HG02938 (cell line): Measurements from ENCODE around the gene EMD.
"Not testable (repeated sequence)": the region's sequence is repeated elsewhere in the genome, so short reads cannot be mapped to it uniquely, and the experiment has no call there.

Experiments used
- ATAC-seq: cut with Tn5 transposase; IDR thresholded peaks from one replicate; pipeline ENCODE4 v1.9.1; 2021; ENCODE audit warnings: mild to moderate bottlenecking, moderate library complexity; ENCODE audit not compliant: unreplicated experiment

EMD gene

GRCh38 chrX:154371017-154371788, 7.9 kb upstream of the EMD start:
- ATAC-seq = peak; percentile 58

GRCh38 chrX:154371789-154372300, 7.2 kb upstream of the EMD start:
- peak; percentile 4 for ATAC-seq

- no peak for ATAC-seq
Observed at GRCh38 chrX:154372612-154373022, 6.5 kb upstream of the EMD start.

GRCh38 chrX:154373340-154374306, 5.5 kb upstream of the EMD start:
- no peak for ATAC-seq

GRCh38 chrX:154374313-154375155, 4.6 kb upstream of the EMD start, which contains the start of gene FLNA:
Gene FLNA, minus strand, starts transcription at chrX:154374634. Its CDS starts 3,389 bp downstream, at chrX:154371245.
- no peak for ATAC-seq

GRCh38 chrX:154375156-154375504, 4.0 kb upstream of the EMD start:
- ATAC-seq = no peak

GRCh38 chrX:154376774-154377173, 2.3 kb upstream of the EMD start:
- ATAC-seq = no peak

GRCh38 chrX:154378059-154378798, 866 bp upstream of the EMD start:
- no peak for ATAC-seq

GRCh38 chrX:154379569-154379951, 465 bp downstream of the EMD start:
- no peak for ATAC-seq

- ATAC-seq = no peak
Observed at GRCh38 chrX:154380153-154380552, 1.1 kb downstream of the EMD start.

- ATAC-seq = no peak
Observed at GRCh38 chrX:154380787-154381186, 1.7 kb downstream of the EMD start.

- ATAC-seq = no peak
Observed at GRCh38 chrX:154381271-154381670, 2.2 kb downstream of the EMD start.

GRCh38 chrX:154382483-154383069, 3.5 kb downstream of the EMD start:
- ATAC-seq = no peak

GRCh38 chrX:154383359-154384283, 4.5 kb downstream of the EMD start:
- no peak for ATAC-seq

GRCh38 chrX:154384284-154384892, 5.3 kb downstream of the EMD start:
- no peak for ATAC-seq

- not testable (repeated sequence) for ATAC-seq
Observed at GRCh38 chrX:154388094-154388493, 9.0 kb downstream of the EMD start.

- ATAC-seq = peak; percentile 20
Observed at GRCh38 chrX:154388649-154389048, 9.6 kb downstream of the EMD start.
